Lung microvascular endothelial cell (primary cell): ENCODE measurements around the gene MRPL54. TPM values are rescaled to one million over a fixed set of nuclear protein-coding genes. Genes with fewer than 3 reads are reported as not detected.

Experiments used
- DNase-seq, 2 donors: peaks; one replicate each; pipeline versions ENCODE4 v3.0.0 to v3.0.0-alpha.2; 2010; ENCODE audit warnings: low read depth in 2 of 2
- total RNA-seq: library from RNA; depleted of rRNA; stranded (reverse); fragments of >200 nt; gene quantifications from 2 replicates; pipeline ENCODE4 v1.2.1, GENCODE V29; 2014

MRPL54 gene
- total RNA-seq, 1 donor from 2014 or later, result 61.1 TPM

DNA sequence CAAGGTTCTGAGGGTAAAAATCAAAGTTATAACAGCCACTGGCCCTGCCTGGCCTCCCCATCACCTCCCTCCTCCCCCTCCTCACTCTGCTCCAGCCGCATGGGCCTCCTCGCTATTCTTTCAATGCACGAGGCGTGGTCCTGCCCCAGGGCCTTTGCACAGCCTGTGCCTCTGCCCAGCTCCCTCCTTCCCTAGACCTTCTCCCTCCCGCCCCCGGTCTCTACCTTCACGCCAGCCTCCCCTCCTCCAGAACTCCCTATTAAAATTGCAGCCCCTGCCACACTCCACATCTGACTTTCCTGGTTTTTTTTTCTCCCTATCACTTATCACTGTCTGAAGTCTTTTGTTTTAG, 6.2 kb downstream of the MRPL54 start:
- DNase-seq, result no peak

DNA sequence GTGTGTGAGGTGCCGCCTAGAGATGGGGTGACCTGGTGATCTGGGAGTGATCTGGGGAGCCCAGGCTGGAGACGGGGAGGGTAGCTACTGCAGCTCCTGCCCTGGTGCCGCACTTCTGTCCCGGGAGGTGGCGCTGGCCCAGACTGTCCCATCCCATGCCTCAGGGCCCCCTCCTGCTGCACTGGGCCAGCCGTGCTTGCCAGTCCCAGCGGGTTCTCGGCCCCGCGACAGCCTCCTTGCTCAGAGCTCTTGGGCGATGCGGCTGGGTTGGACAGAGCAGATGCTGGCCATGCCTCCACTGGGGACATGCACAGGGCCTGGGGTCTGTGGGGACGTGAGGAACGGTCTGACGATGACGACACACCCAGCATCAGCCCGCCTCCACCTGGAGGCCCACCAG, 7.0 kb downstream of the MRPL54 start:
- DNase-seq, result no peak

DNA sequence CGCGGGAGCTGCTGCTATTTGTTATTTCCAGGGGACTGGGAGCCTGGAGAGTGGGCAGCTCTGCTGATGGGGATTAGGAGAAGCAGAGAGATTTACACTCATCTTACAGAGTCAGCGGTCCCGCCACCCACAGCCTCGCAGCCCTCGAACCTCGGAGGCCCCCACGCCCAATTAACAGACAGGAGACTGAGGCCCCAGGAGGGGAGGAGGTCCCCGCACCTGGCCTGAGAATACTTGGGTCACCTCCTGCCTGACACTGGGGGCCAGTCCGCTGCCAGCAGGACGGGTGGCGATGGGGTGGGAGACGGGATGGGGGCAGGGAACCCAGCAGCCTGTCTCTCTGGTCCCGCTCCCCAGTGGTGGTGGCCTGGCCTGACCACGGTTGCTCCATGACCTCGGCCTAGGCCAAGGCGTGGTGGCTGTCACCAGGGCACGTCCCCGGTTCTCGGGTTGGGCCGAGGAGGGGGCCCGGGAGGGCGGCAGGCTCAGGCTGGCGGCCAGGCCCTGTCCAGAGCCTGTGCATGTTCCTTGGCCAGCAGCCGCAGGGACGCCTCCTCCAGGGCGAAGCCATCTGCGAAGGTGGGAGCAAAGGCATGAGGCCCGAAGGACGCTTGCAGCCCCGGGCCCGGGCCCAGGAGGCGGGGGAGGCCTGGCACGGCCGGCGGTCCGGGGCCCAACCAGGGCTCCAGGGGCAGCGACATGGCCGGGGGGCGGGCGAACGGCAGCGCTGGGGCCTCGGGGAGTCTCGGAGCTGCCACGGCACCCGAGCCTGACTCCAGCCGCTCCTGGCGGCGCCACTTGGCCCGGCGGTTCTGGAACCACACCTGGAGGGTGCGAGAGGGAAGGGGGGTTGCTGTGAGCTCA, 7.9 kb downstream of the MRPL54 start:
- DNase-seq, result no peak

DNA sequence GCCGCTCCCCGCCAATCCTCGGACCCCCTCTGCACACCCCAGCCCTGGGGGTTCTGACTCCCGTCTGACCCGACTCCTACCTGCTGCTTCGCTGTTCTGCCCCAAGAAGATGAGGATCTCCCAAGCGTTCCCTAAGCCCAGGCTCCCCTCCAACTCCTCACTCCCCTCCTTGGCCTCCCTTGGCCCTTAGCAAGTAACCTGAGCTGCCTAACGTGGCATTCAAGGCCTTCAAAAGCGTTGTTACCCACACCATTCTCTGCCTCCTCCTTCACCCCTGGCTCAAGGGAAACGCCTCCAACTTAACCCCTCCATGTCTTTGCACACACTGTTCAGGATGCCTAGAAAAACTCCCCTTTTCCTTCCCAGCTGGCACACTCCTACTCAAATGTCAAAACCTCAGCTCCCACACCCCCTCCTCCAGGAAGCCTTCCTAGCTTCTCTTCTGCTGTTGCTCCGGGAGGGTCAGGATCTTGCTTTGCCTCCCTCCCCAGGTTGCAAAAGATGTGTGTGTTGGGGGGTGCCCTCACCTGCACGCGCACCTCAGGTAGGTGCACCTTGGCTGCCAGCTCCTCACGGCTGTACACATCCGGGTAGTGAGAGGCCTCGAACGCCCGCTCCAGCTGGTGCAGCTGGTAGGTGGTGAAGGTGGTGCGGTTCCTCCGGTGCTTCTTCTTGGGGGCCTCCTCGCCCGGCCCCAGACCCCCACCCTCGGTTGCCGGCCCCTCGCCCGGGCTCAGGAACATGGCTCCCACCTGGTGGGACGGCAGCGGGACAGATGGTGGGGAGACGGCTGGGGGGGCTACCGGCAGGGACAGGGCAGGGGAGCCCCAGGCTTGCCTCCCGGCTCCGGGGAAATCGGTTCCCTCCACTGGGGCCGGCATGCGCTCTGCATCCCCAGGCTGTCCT, 8.8 kb downstream of the MRPL54 start:
- DNase-seq, result no peak

DNA sequence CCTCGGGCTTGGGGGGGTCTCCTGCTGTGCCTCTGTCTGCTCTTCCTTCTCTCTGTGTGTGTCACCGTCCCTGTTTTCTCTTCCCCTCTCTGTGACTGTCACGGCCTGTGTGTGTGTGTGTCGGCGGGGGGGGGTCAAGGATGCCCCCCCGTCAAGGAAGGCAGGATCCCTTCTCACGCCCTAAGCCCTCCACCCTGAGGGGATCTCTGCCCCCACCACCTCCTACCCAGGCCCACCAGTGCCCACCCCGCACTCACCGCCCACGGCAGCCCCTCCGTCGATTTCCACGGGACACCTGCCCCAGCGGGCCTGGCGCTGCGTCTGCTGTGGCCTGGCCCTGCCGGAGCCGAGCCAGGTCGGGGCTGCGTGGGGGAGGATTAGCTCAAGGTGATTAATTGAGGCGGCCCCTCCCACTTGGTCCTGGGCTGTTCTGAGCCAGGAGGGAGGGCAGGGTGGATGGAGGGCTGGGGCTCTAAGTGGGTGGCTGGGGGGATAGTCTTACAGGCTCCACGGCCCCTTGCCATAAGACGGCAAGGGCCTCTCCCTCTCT, 9.5 kb downstream of the MRPL54 start, which contains the start of gene RAX2:
Gene RAX2 (minus strand): TSS at position 323 of the 550 bp plus-strand sequence. CDS start 486 bp downstream, outside the sequence.
- no peak for DNase-seq

DNA sequence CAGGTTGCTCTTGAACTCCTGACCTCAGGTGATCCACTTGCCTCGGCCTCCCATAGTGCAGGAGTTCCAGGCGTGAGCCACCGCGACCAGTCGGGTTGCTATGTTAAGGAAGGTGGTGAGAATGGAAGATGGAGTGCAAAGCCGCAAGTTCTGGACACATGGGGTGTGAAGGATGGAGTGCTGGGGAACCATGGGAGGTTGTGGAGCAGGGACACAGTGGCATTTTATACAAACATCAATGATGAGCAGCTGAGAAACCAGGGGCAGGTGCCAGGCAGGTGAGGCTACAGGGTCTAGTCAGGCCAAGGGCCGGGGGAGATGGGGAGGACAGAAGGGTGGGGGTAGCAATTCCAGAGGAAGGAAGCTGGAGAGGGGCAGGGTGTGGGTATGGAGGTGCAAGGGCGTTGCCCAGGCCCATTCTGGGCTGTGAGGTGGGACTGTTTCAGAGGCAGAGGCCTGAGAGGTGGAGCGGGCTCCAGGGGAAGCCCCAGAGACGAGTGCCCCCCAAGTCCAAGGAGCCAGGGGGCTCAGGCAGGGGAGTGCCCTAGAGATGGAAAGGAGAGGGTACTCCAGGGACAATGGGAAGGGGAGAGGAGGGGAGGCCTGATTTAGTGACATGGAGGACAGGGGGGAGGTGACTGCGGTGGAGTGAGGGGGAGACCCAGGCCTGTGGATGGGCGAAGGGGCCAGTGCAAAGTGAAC, 11.5 kb downstream of the MRPL54 start:
- no peak for DNase-seq

DNA sequence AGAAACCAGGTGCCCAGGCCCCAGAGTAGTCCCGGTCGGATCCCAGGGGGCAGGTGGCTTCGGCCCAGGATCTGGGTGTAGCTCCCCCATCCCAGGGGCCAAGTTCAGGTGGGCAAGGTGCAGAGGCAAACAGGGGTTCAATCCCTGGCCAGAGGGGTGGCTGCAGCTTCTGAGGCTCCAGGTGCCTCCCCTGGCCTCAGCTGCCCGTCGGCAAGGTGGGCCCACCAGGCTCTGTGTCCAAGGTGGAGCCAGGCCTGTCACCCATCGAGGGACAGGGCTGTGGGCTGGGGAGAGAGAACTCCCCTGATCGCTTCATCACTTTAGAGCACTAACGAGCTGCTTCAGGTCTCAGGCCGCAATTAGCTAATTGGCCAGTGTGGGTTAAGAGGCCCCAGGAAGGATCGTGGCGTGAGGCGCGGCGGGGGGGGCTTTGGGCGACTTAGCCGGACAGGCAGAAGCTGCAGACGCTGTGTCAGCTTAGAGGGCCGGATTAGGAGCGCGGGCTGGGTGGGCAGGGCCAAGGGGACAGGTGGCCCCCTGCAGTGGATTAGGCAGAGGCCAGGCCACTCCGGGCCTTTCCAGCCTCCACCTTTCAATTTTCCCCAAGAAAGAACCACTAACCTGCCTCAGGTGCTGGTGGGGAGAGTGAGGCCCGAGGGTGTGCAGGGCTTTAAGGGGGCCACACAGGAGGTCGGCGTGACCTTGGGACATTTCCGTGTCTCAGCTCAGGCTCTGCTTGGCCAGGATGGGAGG, 12.3 kb downstream of the MRPL54 start:
- no peak for DNase-seq

DNA sequence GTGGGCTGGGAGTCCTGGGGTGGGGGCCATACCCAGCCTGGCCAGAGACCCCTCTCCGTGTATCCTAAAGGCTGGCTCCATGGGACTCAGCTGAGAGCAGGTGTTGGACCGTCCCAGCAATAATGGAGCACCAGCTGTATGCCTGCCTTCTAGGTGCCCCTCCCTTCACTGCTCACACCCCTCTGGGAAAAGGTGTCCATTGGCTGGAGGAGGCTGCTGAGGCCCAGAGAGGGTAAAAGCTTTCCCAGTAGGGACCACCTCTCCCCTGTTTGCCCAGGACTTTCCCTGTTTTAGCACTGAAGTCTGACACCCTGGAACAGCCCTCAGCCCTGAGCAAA, 12.9 kb downstream of the MRPL54 start:
- DNase-seq, result no peak

DNA sequence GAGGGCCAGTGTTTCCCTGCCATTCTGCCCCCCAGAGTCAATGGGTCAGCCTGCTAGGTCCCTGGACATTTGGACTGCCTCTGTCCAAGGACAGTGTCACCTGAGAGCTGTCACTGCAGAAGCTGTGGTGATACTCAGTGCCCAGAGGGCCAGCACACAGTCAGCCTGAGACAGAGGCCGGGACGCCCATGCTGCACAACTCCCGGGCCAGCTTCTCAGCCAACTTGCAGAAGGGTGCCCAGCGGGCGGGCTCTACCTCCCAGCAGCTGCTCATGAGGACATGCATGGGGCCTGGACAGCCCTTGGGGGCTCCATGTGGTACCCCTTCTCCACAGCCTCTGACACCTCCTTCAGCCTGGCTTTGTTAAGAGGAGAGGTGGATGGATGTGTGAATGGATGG, 13.3 kb downstream of the MRPL54 start:
- no peak for DNase-seq

DNA sequence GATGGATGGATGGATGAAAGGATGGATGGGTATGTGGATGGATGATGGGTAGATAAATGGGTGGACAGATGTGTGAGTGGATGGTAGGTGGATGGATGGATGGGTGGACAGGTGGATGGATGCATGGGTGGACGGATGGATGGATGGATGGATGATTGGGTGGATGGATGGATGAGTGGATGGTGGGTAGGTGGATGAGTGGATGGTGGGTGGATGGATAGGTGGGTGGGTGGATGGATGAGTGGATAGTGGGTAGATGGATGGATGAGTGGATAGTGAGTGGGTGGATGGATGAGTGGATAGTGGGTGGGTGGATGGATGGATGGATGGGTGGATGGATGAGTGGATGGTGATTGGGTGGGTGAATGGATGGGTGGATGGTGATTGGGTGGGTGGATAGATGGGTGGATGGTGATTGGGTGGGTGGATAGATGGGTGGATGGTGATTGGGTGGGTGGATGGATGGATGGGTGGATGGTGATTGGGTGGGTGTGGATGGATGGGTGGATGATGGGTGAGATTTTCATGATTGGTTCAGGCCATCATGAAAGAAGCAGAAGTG, 14.1 kb downstream of the MRPL54 start:
- no peak for DNase-seq

DNA sequence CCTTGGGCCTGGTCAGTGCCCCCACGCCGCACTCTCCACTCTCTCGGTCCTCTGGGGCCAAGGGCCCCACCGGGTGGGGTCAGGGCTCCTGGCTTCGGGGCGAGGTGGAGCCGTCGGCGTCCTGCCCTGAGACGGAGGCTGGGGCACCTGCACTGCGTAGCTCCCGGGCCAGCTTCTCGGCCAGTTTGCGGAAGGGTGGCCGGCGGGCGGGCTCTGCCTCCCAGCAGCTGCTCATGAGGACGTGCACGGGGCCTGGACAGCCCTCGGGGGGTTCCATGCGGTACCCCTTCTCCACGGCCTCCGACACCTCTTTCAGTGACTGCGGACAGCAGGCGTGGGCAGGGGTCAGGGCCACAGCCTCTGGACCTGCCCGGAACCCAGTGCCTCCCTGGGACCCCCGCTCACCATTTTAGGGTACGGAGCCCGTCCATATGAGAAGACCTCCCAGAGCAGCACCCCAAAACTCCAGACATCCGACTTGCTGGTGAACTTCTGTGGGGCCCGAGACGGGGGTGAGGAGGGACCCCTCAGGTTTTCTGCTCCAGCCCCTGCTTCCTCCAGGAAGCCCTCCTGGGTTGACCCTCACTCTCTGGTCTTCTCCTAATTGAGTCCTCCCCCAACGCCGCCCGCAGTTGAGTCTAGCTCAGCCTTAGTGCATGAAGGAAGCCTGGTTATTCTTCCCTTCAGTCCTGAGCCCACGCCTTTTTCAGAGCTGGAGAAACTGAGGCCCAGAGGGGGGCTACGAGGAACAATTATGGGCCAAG, 15.8 kb downstream of the MRPL54 start:
- no peak for DNase-seq

DNA sequence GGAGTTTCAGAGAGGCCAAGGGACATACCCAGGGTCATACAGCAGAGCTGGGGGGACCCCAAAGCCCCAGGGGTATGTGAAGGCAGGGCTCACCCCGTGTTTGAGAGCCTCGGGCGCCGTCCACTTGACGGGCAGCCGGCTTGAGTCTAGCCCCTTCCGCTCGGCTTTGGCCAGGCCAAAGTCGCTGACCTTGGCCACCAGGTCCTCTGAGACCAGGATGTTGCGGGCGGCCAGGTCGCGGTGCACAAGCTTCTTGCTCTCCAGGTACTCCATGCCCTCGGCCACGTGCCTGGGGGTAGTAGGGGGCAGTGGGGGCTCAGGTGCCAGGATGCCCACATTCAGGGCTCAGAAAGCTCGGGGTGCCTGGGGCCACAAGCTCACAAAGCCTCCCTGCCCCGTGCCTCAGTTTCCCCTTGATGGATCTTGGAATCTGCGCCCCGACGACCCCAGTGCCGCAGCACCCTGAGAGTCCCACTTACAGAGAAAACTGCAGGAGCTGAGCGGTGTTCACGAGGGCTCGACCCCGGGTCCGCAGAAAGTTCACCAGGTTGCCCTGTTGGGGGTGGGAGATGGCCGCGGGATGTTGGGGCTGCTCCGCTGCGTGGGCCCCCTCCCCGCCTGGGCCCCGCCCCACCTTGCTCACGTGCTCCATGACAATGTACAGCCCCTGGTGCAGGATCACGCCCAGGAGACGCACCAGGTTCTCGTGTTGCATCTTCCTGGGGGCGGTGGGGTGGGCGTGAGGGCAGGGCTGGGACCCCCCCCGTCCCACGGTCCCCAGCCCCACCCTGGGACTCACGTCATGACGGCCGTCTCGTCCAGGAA, 16.6 kb downstream of the MRPL54 start:
- DNase-seq, result no peak

DNA sequence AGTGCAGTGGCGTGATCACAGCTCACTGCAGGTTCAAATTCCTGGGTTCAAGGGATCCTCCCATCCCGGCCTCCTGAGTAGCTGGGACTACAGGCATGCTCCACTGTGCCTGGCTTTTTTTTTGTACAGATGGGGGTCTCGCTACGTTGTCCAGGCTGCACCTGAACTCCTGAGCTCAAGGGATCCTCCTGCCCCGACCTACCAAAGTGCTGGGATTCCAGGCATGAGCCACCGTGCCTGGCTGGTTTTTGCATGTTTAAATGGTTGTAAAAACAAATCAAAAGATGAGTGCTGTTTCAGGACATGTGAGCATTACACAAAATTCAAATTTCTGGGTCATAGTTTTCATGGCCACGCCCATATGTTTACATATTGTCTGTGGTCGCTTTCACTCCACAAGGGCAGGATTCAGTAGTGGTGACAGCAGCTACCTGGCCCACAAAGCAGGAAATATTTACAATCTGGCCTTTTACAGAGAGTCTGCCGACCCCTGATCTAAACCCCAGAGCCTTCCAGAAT, 18.4 kb downstream of the MRPL54 start:
- no peak for DNase-seq

DNA sequence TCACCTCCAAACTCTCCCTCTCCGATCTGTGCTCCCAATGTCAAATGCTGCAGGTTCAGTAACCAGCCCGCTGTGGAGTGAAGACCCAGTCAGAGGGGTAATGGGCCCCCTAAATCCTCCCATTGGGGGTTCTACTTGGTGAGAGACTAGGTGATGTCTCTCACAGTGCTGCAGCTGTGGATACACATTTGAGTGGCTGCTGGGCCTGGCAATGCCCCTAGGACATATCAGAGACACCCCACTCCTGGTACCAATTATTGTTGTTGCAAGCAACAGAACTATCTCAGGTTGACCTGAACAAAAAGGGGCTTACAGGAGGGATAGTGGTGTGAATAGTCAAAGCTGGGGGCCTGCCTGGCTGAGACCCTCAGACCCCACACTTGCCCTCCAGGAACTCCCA, 19.1 kb downstream of the MRPL54 start:
- DNase-seq, result no peak

DNA sequence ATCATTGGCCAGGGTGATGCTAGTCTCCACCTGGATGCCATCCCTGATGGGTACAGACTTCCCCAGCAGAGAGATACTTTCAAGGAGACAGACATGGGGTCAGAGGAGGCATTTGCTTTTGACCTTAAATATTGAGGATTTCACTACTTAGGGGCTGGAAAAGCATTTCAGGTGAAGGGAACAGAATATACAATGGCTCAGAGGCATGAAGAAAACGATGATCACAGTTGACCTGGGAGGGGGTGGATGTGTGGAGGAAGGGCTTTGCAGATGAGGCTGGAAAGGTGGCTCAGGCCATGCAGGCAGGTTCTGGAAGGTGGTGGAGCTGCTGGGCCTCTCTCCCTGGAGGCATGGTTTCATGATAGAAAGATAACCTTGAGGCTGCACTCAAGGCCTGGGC, 19.8 kb downstream of the MRPL54 start:
- DNase-seq, result no peak

DNA sequence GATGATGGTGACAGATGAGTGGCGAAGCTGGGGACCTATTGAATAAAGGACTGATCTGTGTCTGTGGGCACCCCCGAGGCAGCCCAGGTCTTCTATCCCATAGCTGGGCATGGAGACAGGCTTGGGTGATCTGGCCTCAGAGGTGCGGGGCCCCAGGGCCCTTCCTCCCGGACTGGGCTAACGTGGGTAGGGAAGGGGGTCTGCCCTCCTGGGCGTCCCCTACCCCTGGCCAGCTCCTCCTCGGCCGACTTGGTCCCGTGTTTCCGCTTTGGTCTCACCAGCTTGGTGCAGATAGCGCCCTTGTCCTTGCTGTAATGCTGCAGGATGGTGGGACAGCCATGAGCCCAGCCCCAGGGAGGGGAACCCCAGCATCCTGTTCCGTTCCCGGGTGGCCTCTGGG, 20.4 kb downstream of the MRPL54 start:
- DNase-seq, result no peak

DNA sequence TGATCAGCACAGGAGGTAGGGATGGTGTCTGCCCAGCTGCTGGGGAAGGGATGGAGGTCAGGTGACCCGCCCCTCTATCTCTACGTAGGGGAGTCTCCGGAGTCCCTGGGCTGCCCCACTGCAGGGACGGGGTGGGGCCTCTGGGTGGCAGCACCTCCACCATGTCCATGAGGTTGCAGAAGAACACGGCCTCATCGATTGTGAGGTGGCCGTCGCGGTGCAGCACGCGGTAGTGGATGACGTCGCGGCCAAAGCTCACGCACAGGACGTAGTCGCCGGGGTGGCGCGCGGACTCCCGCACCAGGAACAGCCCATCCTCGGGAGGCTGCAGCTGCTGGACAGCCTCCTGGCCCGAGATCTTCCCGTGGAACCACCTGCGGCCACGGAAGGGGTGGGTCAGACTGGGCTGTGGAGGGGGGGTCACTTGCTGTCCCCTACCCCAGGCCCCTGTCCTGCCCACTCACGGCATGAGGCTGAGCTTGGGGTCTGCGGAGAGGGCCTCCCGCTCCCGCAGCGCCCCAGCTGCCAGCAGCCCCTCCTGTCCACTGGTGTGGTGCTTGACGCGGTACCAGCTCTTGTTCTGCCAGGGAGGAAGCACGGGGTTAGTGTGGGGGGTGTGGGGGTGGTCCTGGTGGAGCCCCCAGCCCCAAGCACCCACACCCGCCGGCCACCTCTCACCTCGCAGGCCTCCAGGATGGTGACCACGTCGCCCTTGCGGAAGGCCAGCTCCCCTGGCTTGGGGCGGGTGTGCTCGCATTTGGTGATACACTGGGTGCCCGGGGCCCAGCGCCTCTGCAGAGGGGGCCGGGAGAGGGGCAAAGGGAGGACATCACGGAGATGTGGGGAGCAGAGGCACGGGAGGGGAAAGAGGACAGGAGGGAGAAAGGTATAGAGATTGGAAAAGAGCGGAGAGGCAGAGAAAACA, 21.4 kb downstream of the MRPL54 start:
- peak in 1 of 2 donors; percentile 35 for DNase-seq
